PFSK-1 (cell line): ENCODE measurements around the gene GATM.

Experiments used
- POLR2AphosphoS5 ChIP-seq: IDR thresholded peaks from 2 replicates; pipeline ENCODE4 v1.6.1; 2012; ENCODE audit warnings: low read depth, mild to moderate bottlenecking, control low read depth, low read length, moderate library complexity
- SIN3A ChIP-seq: IDR thresholded peaks from 2 replicates; pipeline ENCODE4 v1.6.1; 2012; ENCODE audit warnings: mild to moderate bottlenecking, low read length, moderate library complexity, borderline replicate concordance; ENCODE audit not compliant: insufficient read depth
- TF ChIP-seq, protein P1 (sequence below), 2 experiments: IDR thresholded peaks; 2 replicates each; pipeline versions ENCODE4 v1.6.1 to v1.8.0; 2011 to 2012; ENCODE audit warnings: low read depth in 2 of 2, low read length in 2 of 2, control low read depth in 1 of 2, inconsistent platforms in 1 of 2, mild to moderate bottlenecking in 1 of 2, moderate library complexity in 1 of 2; ENCODE audit not compliant: insufficient read depth in 1 of 2

DNA sequence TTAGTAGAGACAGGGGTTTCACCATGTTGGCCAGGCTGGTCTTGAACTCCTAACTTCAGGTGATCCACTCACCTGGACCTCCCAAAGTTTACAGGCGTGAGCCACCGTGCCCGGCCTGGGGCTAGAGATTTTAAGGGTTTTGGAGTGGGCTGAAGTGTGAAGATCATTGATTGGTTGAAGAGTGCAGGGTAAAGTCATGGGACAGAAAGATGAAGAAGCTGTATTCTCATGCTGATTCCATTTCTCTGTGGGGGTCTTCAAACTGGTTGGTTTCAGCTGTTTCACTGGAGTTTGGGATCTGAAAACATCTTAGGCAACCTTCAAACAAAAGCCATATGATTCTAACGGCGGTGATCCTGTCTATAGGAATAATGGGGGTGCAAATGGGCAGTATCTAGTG lies 52.1 kb downstream of the GATM start:
- TF ChIP-seq, protein P1, sequence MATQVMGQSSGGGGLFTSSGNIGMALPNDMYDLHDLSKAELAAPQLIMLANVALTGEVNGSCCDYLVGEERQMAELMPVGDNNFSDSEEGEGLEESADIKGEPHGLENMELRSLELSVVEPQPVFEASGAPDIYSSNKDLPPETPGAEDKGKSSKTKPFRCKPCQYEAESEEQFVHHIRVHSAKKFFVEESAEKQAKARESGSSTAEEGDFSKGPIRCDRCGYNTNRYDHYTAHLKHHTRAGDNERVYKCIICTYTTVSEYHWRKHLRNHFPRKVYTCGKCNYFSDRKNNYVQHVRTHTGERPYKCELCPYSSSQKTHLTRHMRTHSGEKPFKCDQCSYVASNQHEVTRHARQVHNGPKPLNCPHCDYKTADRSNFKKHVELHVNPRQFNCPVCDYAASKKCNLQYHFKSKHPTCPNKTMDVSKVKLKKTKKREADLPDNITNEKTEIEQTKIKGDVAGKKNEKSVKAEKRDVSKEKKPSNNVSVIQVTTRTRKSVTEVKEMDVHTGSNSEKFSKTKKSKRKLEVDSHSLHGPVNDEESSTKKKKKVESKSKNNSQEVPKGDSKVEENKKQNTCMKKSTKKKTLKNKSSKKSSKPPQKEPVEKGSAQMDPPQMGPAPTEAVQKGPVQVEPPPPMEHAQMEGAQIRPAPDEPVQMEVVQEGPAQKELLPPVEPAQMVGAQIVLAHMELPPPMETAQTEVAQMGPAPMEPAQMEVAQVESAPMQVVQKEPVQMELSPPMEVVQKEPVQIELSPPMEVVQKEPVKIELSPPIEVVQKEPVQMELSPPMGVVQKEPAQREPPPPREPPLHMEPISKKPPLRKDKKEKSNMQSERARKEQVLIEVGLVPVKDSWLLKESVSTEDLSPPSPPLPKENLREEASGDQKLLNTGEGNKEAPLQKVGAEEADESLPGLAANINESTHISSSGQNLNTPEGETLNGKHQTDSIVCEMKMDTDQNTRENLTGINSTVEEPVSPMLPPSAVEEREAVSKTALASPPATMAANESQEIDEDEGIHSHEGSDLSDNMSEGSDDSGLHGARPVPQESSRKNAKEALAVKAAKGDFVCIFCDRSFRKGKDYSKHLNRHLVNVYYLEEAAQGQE (IDR thresholded peaks at IDR 0.05; ENCODE audit: insufficient read depth in 1 of 2, low read depth in 2 of 2, low read length in 2 of 2), result no peak
- no peak for TF ChIP-seq POLR2AphosphoS5
- no peak for TF ChIP-seq SIN3A
